Osteocyte (in vitro differentiated cells): ENCODE results near the gene EXOC3L1. TPM values are rescaled to one million over a fixed set of nuclear protein-coding genes. Genes with fewer than 3 reads are reported as not detected.

Experiments
- DNase-seq: peaks from one replicate; pipeline ENCODE4 v3.0.0; 2021; ENCODE audit warnings: mixed read lengths; ENCODE audit not compliant: unreplicated experiment; ENCODE audit errors: extremely low spot score
- H3K27ac Mint-ChIP-seq: one replicate; pipeline ENCODE4 v1.8.0; 2021; ENCODE audit warnings: mild to moderate bottlenecking, mixed read lengths; ENCODE audit not compliant: unreplicated experiment
- H3K27me3 Mint-ChIP-seq: one replicate; pipeline ENCODE4 v1.8.0; 2021; ENCODE audit warnings: mixed read lengths; ENCODE audit not compliant: unreplicated experiment
- H3K36me3 Mint-ChIP-seq: one replicate; pipeline ENCODE4 v1.8.0; 2021; ENCODE audit warnings: mixed read lengths; ENCODE audit not compliant: unreplicated experiment
- H3K4me1 Mint-ChIP-seq: one replicate; pipeline ENCODE4 v1.8.0; 2021; ENCODE audit warnings: mixed read lengths; ENCODE audit not compliant: unreplicated experiment
- H3K4me3 Mint-ChIP-seq: one replicate; pipeline ENCODE4 v1.8.0; 2021; ENCODE audit warnings: mild to moderate bottlenecking, moderate library complexity, mixed read lengths; ENCODE audit not compliant: unreplicated experiment
- H3K9me3 Mint-ChIP-seq: one replicate; pipeline ENCODE4 v1.8.0; 2021; ENCODE audit warnings: mixed read lengths; ENCODE audit not compliant: unreplicated experiment
- CTCF ChIP-seq: fragments of 200-600 bp; sonication (generic); IDR thresholded peaks from 2 replicates; pipeline ENCODE4 v1.5.0; 2021; ENCODE audit warnings: antibody characterized with exemption, mild to moderate bottlenecking, moderate library complexity
- total RNA-seq: library from RNA; stranded (reverse); gene quantifications from 2 replicates; pipeline ENCODE4 v1.2.1, GENCODE V29; 2021

Gene EXOC3L1
- total RNA-seq, 1 donor from 2014 or later = not detected

GRCh38 chr16:67176662-67177061 lies 13.3 kb downstream of the EXOC3L1 start:
- no peak overlapping the region for H3K4me3 Mint-ChIP-seq
- peaks cover 22% of the 10 kb centered on the region for H3K4me1 Mint-ChIP-seq
- DNase-seq = no peak
- H3K9me3 Mint-ChIP-seq = no peaks in the 10 kb centered on the region
- no peak overlapping the region for H3K27ac Mint-ChIP-seq
- TF ChIP-seq CTCF = no peak
- no peaks in the 10 kb centered on the region for H3K36me3 Mint-ChIP-seq
- no peaks in the 10 kb centered on the region for H3K27me3 Mint-ChIP-seq

GRCh38 chr16:67174706-67175231 lies 15.2 kb downstream of the EXOC3L1 start:
- Mint-ChIP-seq H3K27me3 (no peaks in the 10 kb centered on the region), H3K4me3 (peak overlapping the region; percentile 86)

GRCh38 chr16:67173808-67174705 lies 15.9 kb downstream of the EXOC3L1 start:
- H3K9me3 Mint-ChIP-seq = no peaks in the 10 kb centered on the region
- peak overlapping the region; percentile 86 for H3K4me3 Mint-ChIP-seq
- H3K27me3 Mint-ChIP-seq = no peaks in the 10 kb centered on the region
- DNase-seq = peak; percentile 94
- peak; percentile 44 for TF ChIP-seq CTCF
- H3K27ac Mint-ChIP-seq = peak overlapping the region; percentile 94
- H3K4me1 Mint-ChIP-seq = peaks cover 39% of the 10 kb centered on the region
- H3K36me3 Mint-ChIP-seq = no peaks in the 10 kb centered on the region

More at GRCh38 chr16:67174706-67175231, 15.2 kb downstream of the EXOC3L1 start:
- TF ChIP-seq CTCF = no peak
- H3K36me3 Mint-ChIP-seq = no peaks in the 10 kb centered on the region
- H3K9me3 Mint-ChIP-seq = no peaks in the 10 kb centered on the region
- peaks cover 36% of the 10 kb centered on the region for H3K4me1 Mint-ChIP-seq
- DNase-seq = no peak
- no peak overlapping the region for H3K27ac Mint-ChIP-seq

- peak overlapping the region; percentile 94 for H3K27ac Mint-ChIP-seq
- DNase-seq = no peak
- H3K4me3 Mint-ChIP-seq = peak overlapping the region; percentile 86
- TF ChIP-seq CTCF = no peak
- H3K9me3 Mint-ChIP-seq = no peaks in the 10 kb centered on the region
- H3K4me1 Mint-ChIP-seq = peaks cover 40% of the 10 kb centered on the region
- no peaks in the 10 kb centered on the region for H3K36me3 Mint-ChIP-seq
- no peaks in the 10 kb centered on the region for H3K27me3 Mint-ChIP-seq
Observed at GRCh38 chr16:67173323-67173722, 16.6 kb downstream of the EXOC3L1 start.

GRCh38 chr16:67170949-67171649 lies 18.8 kb downstream of the EXOC3L1 start:
- H3K9me3 Mint-ChIP-seq = no peaks in the 10 kb centered on the region
- H3K4me1 Mint-ChIP-seq = peaks cover 37% of the 10 kb centered on the region
- peak overlapping the region; percentile 77 for H3K4me3 Mint-ChIP-seq
- no peak for DNase-seq
- H3K27me3 Mint-ChIP-seq = peaks cover 10% of the 10 kb centered on the region
- no peaks in the 10 kb centered on the region for H3K36me3 Mint-ChIP-seq
- peak overlapping the region; percentile 91 for H3K27ac Mint-ChIP-seq
- TF ChIP-seq CTCF = no peak
